Measurements from ENCODE around the gene ZNF775.

DNA sequence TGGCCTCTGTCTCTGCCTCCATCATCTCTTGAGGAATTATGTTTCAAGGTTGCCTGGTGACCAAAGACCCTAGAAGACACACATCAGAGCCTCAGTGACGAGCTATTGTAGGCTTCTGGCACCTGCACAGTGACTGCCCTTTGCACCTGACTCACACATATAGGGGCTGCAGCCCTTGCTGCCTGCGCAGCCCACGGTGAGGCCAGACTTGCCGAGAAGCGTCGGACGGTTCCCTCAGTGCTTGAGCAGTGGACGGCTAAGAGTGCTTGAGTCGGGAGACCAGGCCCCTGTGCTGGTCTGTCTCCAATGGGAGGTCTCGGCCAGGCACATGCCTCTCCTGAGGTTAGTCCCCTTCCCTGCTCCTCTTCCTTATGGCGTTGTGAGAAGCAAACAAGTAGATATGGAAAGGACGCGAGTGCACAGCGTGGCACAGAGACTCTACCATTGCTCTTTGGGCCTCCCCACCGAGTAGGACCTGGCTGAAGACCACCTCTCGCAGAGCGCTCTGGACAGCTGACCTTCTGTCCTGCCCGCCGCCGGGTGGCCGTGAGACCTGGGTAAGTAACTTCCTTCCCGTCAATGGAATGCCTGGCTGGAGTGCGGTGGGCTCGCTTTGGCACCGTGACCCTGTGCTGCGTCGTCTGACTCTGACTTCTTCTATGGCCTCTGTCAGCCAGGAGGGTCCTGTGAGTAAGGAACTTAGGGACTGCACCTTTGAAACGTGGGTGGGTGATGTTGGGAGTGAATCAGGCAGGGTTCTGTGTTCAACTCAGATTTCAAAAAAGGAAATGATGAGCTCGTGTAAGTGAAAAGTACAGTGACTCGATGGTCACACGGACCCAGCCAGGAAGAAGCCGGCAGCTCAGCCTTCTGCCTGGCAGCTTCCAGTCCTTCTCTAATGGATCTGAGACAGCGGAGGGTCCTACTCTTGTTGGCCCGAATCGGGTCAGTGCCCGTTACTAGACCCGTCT lies 33.7 kb downstream of the ZNF775 start:
- TF ChIP-seq, protein P1, sequence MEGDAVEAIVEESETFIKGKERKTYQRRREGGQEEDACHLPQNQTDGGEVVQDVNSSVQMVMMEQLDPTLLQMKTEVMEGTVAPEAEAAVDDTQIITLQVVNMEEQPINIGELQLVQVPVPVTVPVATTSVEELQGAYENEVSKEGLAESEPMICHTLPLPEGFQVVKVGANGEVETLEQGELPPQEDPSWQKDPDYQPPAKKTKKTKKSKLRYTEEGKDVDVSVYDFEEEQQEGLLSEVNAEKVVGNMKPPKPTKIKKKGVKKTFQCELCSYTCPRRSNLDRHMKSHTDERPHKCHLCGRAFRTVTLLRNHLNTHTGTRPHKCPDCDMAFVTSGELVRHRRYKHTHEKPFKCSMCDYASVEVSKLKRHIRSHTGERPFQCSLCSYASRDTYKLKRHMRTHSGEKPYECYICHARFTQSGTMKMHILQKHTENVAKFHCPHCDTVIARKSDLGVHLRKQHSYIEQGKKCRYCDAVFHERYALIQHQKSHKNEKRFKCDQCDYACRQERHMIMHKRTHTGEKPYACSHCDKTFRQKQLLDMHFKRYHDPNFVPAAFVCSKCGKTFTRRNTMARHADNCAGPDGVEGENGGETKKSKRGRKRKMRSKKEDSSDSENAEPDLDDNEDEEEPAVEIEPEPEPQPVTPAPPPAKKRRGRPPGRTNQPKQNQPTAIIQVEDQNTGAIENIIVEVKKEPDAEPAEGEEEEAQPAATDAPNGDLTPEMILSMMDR (IDR thresholded peaks at IDR 0.05), result no peak
- TF ChIP-seq POLR2A (IDR thresholded peaks at IDR 0.05), result no peak

All from esophagus squamous epithelium (tissue), 4 donors.